HCT116 (cell line): ENCODE results near the gene KIAA1614. TPM values are rescaled to one million over a fixed set of nuclear protein-coding genes. Genes with fewer than 3 reads are reported as not detected.

Experiments used
- ATAC-seq: fragments of 200-7000 bp; cut with Tn5 transposase; 2 replicates; pipeline ENCODE4 v1.9.1; 2020; ENCODE audit warnings: mild to moderate bottlenecking, moderate library complexity
- BruUV-seq: library from RNA; stranded (reverse); fragments of 400-500 nt; replicated peaks from 2 replicates; lab custom pipeline; 2021; lab: Mats Ljungman, UMichigan
- CTCF ChIA-PET: fragments of 300-600 bp; sonication (Branson Sonifier 250); formaldehyde crosslinking; loops from one replicate; lab custom pipeline; 2021; ENCODE audit warnings: antibody characterized with exemption; lab: Charles Lee
- POLR2A ChIA-PET: fragments of 300-600, 350-600 bp; sonication (Branson Sonifier 250); formaldehyde crosslinking; loops from one replicate; lab custom pipeline; 2021; ENCODE audit warnings: antibody characterized with exemption; lab: Charles Lee
- RAD21 ChIA-PET, 2 experiments: fragments of 300-600 bp; sonication (Branson Sonifier 250); formaldehyde crosslinking; loops; one replicate each; lab custom pipeline; 2023; ENCODE audit warnings: low total read pairs in 2 of 2; ENCODE audit not compliant: uncharacterized antibody in 2 of 2, unreplicated experiment in 2 of 2, low non-redundant PET in 1 of 2; lab: Charles Lee
- DNase-seq: peaks from one replicate; pipeline ENCODE4 v3.0.0-alpha.2; 2010; ENCODE audit warnings: low read depth, low spot score
- H2AFZ ChIP-seq: fragments of 200-600 bp; shearing (Covaris generic), sonication (generic); 2 replicates; pipeline ENCODE4 v1.6.1; 2017; ENCODE audit warnings: low read depth, mixed run types, mixed read lengths, antibody characterized with exemption, low read length; ENCODE audit not compliant: poor library complexity, severe bottlenecking
- H3K27ac ChIP-seq: 2 replicates; pipeline ENCODE4 v1.5.1; 2012; ENCODE audit warnings: low read depth, low read length
- H3K27me3 ChIP-seq: fragments of 200-600 bp; sonication (generic); 2 replicates; pipeline ENCODE4 v1.6.1; 2016; ENCODE audit warnings: mixed run types, low read length, mixed read lengths; ENCODE audit not compliant: insufficient read depth
- H3K36me3 ChIP-seq, 2 experiments: fragments of 200-500 bp in 1 of 2; fragments of 200-600 bp in 1 of 2; sonication (Bioruptor generic) in 1 of 2; sonication (generic) in 1 of 2; 2 replicates each; pipeline versions ENCODE4 v1.5.1 to v1.6.1; 2014 to 2016; ENCODE audit warnings: low read length in 2 of 2, inconsistent platforms in 1 of 2, mixed read lengths in 1 of 2, mixed run types in 1 of 2; ENCODE audit not compliant: insufficient read depth in 2 of 2, control insufficient read depth in 1 of 2
- H3K4me1 ChIP-seq, 2 experiments: fragments of 200-600 bp in 1 of 2; sonication (generic) in 1 of 2; 2 replicates each; pipeline versions ENCODE4 v1.5.1 to v1.6.1; 2012 to 2017; ENCODE audit warnings: low read length in 2 of 2, inconsistent platforms in 1 of 2, mild to moderate bottlenecking in 1 of 2, mixed read lengths in 1 of 2, mixed run types in 1 of 2, moderate library complexity in 1 of 2; ENCODE audit not compliant: insufficient read depth in 2 of 2, control insufficient read depth in 1 of 2
- H3K4me2 ChIP-seq: fragments of 200-600 bp; sonication (generic); 2 replicates; pipeline ENCODE4 v1.6.1; 2017; ENCODE audit warnings: mixed run types, low read length, mixed read lengths
- H3K4me3 ChIP-seq, 2 experiments: fragments of 200-600 bp in 1 of 2; sonication (generic) in 1 of 2; replicated peaks in 1 of 2; 2 replicates each; pipeline ENCODE4 v1.5.1; 2011 to 2016; ENCODE audit warnings: low read length in 2 of 2, control low read depth in 1 of 2, low read depth in 1 of 2, mild to moderate bottlenecking in 1 of 2, mixed read lengths in 1 of 2, mixed run types in 1 of 2
- H3K79me2 ChIP-seq: fragments of 200-600 bp; sonication (generic); 2 replicates; pipeline ENCODE4 v1.6.1; 2017; ENCODE audit warnings: mild to moderate bottlenecking, mixed run types, low read length, moderate library complexity, mixed read lengths; ENCODE audit not compliant: insufficient read depth
- H3K9ac ChIP-seq: fragments of 200-600 bp; sonication (generic); 2 replicates; pipeline ENCODE4 v1.6.1; 2016; ENCODE audit warnings: low read length, mixed read lengths
- H3K9me2 ChIP-seq: fragments of 200-600 bp; sonication (generic), shearing (Covaris generic); 2 replicates; pipeline ENCODE4 v1.6.1; 2017; ENCODE audit warnings: mixed run types, mild to moderate bottlenecking, moderate library complexity; ENCODE audit not compliant: insufficient read depth
- H3K9me3 ChIP-seq, 2 experiments: fragments of 200-500 bp in 1 of 2; fragments of 200-600 bp in 1 of 2; sonication (Bioruptor generic) in 1 of 2; sonication (generic) in 1 of 2; 2 replicates each; pipeline ENCODE4 v1.6.1; 2014 to 2017; ENCODE audit warnings: low read length in 2 of 2, mixed read lengths in 2 of 2, inconsistent platforms in 1 of 2, low read depth in 1 of 2, mild to moderate bottlenecking in 1 of 2, mixed run types in 1 of 2, moderate library complexity in 1 of 2; ENCODE audit not compliant: control insufficient read depth in 1 of 2, insufficient read depth in 1 of 2
- H4K20me1 ChIP-seq: fragments of 200-600 bp; sonication (generic), shearing (Covaris generic); 2 replicates; pipeline ENCODE4 v1.6.1; 2017; ENCODE audit warnings: mixed run types, mild to moderate bottlenecking, moderate library complexity; ENCODE audit not compliant: insufficient read depth
- CBX3 ChIP-seq: IDR thresholded peaks from 2 replicates; pipeline ENCODE4 v1.6.1; 2012; ENCODE audit warnings: low read depth
- CEBPB ChIP-seq: IDR thresholded peaks from 2 replicates; pipeline ENCODE4 v1.6.1; 2012; ENCODE audit warnings: low read depth
- ELF1 ChIP-seq: IDR thresholded peaks from 2 replicates; pipeline ENCODE4 v1.6.1; 2012; ENCODE audit warnings: low read depth, borderline replicate concordance
- POLR2AphosphoS5 ChIP-seq: IDR thresholded peaks from 2 replicates; pipeline ENCODE4 v1.6.1; 2011; ENCODE audit warnings: mild to moderate bottlenecking, low read depth, low read length, moderate library complexity
- SIN3A ChIP-seq: IDR thresholded peaks from 2 replicates; pipeline ENCODE4 v1.6.1; 2012; ENCODE audit warnings: low read depth
- SP1 ChIP-seq: IDR thresholded peaks from 2 replicates; pipeline ENCODE4 v1.6.1; 2012; ENCODE audit warnings: low read depth
- YY1 ChIP-seq: IDR thresholded peaks from 2 replicates; pipeline ENCODE4 v1.6.1; 2011; ENCODE audit warnings: low read length, low read depth, moderate library complexity, mild to moderate bottlenecking; ENCODE audit not compliant: insufficient replicate concordance; ENCODE audit errors: extremely low read depth
- ZFX ChIP-seq: fragments of 450-650 bp; IDR thresholded peaks from 2 replicates; pipeline ENCODE4 v1.6.1; 2017
- ZNF274 ChIP-seq: fragments of 200-500 bp; sonication (Bioruptor generic); IDR thresholded peaks from 2 replicates; pipeline ENCODE4 v1.6.1; 2014; ENCODE audit warnings: mild to moderate bottlenecking, low read depth, low read length, inconsistent platforms
- intact Hi-C: fragments of 100-400 bp; cut with micrococcal nuclease; formaldehyde crosslinking; loops from 2 replicates; pipeline ENCODE4 v1.10.0; 2022
- total RNA-seq: library from RNA; stranded (reverse); gene quantifications from one replicate; pipeline ENCODE4 v1.2.1, GENCODE V29; 2021; ENCODE audit not compliant: unreplicated experiment
- TF ChIP-seq, protein P1 (sequence below): IDR thresholded peaks from 2 replicates; pipeline ENCODE4 v1.6.1; 2012
- TF ChIP-seq, protein P2 (sequence below): IDR thresholded peaks from 2 replicates; pipeline ENCODE4 v1.6.1; 2012
- TF ChIP-seq, protein P3 (sequence below): IDR thresholded peaks from 2 replicates; pipeline ENCODE4 v1.6.1; 2011; ENCODE audit warnings: mild to moderate bottlenecking, low read length, moderate library complexity; ENCODE audit not compliant: insufficient replicate concordance; ENCODE audit errors: extremely low read depth

The KIAA1614 gene
- total RNA-seq, 1 experiment from 2014 or later, result 0.25 TPM

DNA sequence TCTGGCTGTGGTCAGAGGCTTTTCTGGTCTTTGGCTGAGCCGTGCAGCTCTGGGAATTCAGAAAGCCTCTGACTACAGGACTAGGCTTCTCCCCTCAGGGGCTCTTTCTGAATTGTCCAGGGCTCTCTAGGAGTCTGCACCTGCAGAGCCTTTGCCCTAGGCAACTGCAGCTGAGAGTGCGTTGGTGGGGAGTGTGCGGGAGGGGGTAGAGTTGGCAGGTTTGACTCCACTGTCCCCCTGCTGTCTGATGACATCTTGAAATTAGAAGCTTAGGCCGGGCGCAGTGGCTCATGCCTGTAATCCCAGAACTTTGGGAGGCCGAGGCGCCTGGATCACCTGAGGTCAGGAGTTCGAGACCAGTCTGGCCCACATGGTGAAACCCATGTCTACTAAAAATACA lies 32.9 kb downstream of the KIAA1614 start:
- H3K9ac ChIP-seq, result no peak overlapping the region
- BruUV-seq, result no TSS peak
- H3K4me3 ChIP-seq, result no peak overlapping the region
- no peak overlapping the region for H3K27ac ChIP-seq
- CTCF ChIA-PET, result no interaction called here
- RAD21 ChIA-PET, result no interaction called here
- DNase-seq (no peak), ATAC-seq (no peak)
- no peaks in the 10 kb centered on the region for H3K9me2 ChIP-seq
- no peaks in the 10 kb centered on the region for H4K20me1 ChIP-seq
- intact Hi-C loops, result no loop called here
- H3K4me1 ChIP-seq, result no peaks in the 10 kb centered on the region
- no peaks in the 10 kb centered on the region for H3K27me3 ChIP-seq
- H3K9me3 ChIP-seq, result no peaks in the 10 kb centered on the region
- no peak overlapping the region for H2AFZ ChIP-seq
- no peaks in the 10 kb centered on the region for H3K79me2 ChIP-seq
- TF ChIP-seq, protein P1, sequence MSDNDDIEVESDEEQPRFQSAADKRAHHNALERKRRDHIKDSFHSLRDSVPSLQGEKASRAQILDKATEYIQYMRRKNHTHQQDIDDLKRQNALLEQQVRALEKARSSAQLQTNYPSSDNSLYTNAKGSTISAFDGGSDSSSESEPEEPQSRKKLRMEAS, result no peak
- TF ChIP-seq SP1 (no peak), ELF1 (no peak), YY1 (no peak), ZFX (no peak), CBX3 (no peak), ZNF274 (no peak)
- TF ChIP-seq, protein P2, sequence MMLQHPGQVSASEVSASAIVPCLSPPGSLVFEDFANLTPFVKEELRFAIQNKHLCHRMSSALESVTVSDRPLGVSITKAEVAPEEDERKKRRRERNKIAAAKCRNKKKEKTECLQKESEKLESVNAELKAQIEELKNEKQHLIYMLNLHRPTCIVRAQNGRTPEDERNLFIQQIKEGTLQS, result no peak
- TF ChIP-seq, all 23 proteins: peak for 0
- Histone ChIP-seq H3K4me2 (no peak overlapping the region), H3K36me3 (peaks cover 0 to 4% of the 10 kb centered on the region in 2 experiments; a peak in 1 of 4 replicates)
- POLR2A ChIA-PET, result no interaction called here

DNA sequence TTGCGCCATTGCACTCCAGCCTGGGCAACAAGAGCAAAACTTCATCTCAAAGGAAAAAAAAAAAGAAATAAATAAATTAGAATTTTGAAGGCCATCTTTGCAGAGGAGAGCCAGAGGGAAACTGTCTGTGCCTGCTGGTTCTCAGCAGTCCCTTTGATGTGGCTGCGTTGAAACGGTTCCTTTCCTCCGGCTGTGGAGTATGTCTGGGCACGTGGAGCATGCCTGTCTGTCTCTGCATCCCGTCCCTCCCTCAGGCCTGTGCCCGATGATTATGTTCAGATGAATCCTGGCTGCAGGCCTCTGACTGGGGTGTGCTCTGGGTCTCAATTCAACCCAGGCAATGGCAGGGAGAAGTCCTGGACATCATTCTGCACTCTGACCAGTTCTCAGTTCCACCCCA lies 33.4 kb downstream of the KIAA1614 start:
- POLR2A ChIA-PET, result no interaction called here
- no peak overlapping the region for H3K4me2 ChIP-seq
- H3K27ac ChIP-seq, result no peak overlapping the region
- H3K79me2 ChIP-seq, result no peaks in the 10 kb centered on the region
- intact Hi-C loops, result no loop called here
- no peaks in the 10 kb centered on the region for H3K27me3 ChIP-seq
- H4K20me1 ChIP-seq, result no peaks in the 10 kb centered on the region
- CTCF ChIA-PET, result no interaction called here
- DNase-seq (no peak), ATAC-seq (no peak)
- RAD21 ChIA-PET, result no interaction called here
- no peak overlapping the region for H2AFZ ChIP-seq
- no peaks in the 10 kb centered on the region for H3K4me1 ChIP-seq
- BruUV-seq, result no TSS peak
- TF ChIP-seq, protein P3, sequence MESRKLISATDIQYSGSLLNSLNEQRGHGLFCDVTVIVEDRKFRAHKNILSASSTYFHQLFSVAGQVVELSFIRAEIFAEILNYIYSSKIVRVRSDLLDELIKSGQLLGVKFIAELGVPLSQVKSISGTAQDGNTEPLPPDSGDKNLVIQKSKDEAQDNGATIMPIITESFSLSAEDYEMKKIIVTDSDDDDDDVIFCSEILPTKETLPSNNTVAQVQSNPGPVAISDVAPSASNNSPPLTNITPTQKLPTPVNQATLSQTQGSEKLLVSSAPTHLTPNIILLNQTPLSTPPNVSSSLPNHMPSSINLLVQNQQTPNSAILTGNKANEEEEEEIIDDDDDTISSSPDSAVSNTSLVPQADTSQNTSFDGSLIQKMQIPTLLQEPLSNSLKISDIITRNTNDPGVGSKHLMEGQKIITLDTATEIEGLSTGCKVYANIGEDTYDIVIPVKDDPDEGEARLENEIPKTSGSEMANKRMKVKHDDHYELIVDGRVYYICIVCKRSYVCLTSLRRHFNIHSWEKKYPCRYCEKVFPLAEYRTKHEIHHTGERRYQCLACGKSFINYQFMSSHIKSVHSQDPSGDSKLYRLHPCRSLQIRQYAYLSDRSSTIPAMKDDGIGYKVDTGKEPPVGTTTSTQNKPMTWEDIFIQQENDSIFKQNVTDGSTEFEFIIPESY, result no peak
- TF ChIP-seq SIN3A (no peak), POLR2AphosphoS5 (no peak), CEBPB (no peak)
- H3K9me3 ChIP-seq, result no peaks in the 10 kb centered on the region
- no peaks in the 10 kb centered on the region for H3K9me2 ChIP-seq
- H3K4me3 ChIP-seq, result no peak overlapping the region
- H3K36me3 ChIP-seq, result peaks cover 0 to 4% of the 10 kb centered on the region in 2 experiments; a peak in 1 of 4 replicates
- H3K9ac ChIP-seq, result no peak overlapping the region
